Measurements from ENCODE around the gene ALX4.

GRCh38 chr11:44247508-44247907 lies 62.4 kb downstream of the ALX4 start:
- TF ChIP-seq, protein P1, sequence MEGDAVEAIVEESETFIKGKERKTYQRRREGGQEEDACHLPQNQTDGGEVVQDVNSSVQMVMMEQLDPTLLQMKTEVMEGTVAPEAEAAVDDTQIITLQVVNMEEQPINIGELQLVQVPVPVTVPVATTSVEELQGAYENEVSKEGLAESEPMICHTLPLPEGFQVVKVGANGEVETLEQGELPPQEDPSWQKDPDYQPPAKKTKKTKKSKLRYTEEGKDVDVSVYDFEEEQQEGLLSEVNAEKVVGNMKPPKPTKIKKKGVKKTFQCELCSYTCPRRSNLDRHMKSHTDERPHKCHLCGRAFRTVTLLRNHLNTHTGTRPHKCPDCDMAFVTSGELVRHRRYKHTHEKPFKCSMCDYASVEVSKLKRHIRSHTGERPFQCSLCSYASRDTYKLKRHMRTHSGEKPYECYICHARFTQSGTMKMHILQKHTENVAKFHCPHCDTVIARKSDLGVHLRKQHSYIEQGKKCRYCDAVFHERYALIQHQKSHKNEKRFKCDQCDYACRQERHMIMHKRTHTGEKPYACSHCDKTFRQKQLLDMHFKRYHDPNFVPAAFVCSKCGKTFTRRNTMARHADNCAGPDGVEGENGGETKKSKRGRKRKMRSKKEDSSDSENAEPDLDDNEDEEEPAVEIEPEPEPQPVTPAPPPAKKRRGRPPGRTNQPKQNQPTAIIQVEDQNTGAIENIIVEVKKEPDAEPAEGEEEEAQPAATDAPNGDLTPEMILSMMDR (conservative IDR thresholded peaks at IDR 0.05; ENCODE audit: low read length), result no peak
- no peak for TF ChIP-seq EZH2phosphoT487 (IDR thresholded peaks at IDR 0.05; ENCODE audit: borderline replicate concordance, low read depth, low read length)

All from OCI-LY7 (cell line).